Ovary (tissue), 9 donors: ENCODE measurements around the gene SPAG4. TPM values are rescaled to one million over a fixed set of nuclear protein-coding genes. Genes with fewer than 3 reads are reported as not detected.

ENCODE experiments used
- DNase-seq, 5 donors: peaks; one replicate each; pipeline ENCODE4 v3.0.0-alpha.2; 2019 to 2020
- H3K27ac ChIP-seq, 2 donors: fragments of 200-600 bp; one replicate each; pipeline versions ENCODE4 v1.5.1 to v1.8.0; 2019 to 2022
- H3K27me3 ChIP-seq: fragments of 200-600 bp; one replicate; pipeline ENCODE4 v1.8.0; 2022
- H3K36me3 ChIP-seq: fragments of 200-600 bp; sonication (generic); one replicate; pipeline ENCODE4 v1.5.1; 2019
- H3K4me1 ChIP-seq: one replicate; pipeline ENCODE4 v1.8.1; 2013; ENCODE audit warnings: mild to moderate bottlenecking, moderate library complexity; ENCODE audit not compliant: insufficient read depth
- H3K4me3 ChIP-seq: fragments of 200-600 bp; sonication (generic); one replicate; pipeline ENCODE4 v1.5.1; 2017
- H3K9me3 ChIP-seq, 2 donors: fragments of 200-600 bp in 1 of 2; sonication (generic) in 1 of 2; one replicate each; pipeline versions ENCODE4 v1.5.1 to v1.8.1; 2013 to 2019; ENCODE audit warnings: mild to moderate bottlenecking in 1 of 2, moderate library complexity in 1 of 2
- CTCF ChIP-seq, 3 donors: fragments of 450-650 bp in 2 of 3; fragments of 200-600 bp in 1 of 3; IDR thresholded peaks; one replicate each; pipeline versions ENCODE4 v1.5.1 to v1.8.0; 2016 to 2022; ENCODE audit warnings: antibody characterized with exemption in 3 of 3, mild to moderate bottlenecking in 1 of 3
- EP300 ChIP-seq: sonication (generic); formaldehyde crosslinking; IDR thresholded peaks from one replicate; pipeline ENCODE4 v1.6.1; 2017; ENCODE audit warnings: antibody characterized with exemption
- POLR2A ChIP-seq: fragments of 450-650 bp; IDR thresholded peaks from one replicate; pipeline ENCODE4 v1.6.1; 2017; ENCODE audit warnings: antibody characterized with exemption, mild to moderate bottlenecking, moderate library complexity
- WGBS, 3 donors: extraction: QIAGEN DNeasy Blood & Tissue Kit in 1 of 3; methylation state at CpG; one replicate each; pipeline versions ENCODE4 v1.1.5 to v1.1.7; 2013 to 2017; 5-methylcytosine and 5-hydroxymethylcytosine counted together
- intact Hi-C, 4 donors: fragments of 100-400 bp; cut with DNase I; formaldehyde crosslinking; loops; one replicate each; pipeline versions ENCODE4 v1.11.0 to v1.15.1; 2022 to 2023
- polyA plus RNA-seq, 2 donors: library from polyadenylated mRNA; stranded (reverse); fragments of 200-250 nt in 1 of 2; fragments of 350-450 nt in 1 of 2; fragmentation: Illumina TruSeq in 1 of 2; extraction: RNeasy Lipid Tissue Mini Kit (QIAGEN cat#74804) in 1 of 2; gene quantifications; one replicate each; pipeline ENCODE4 v1.2.3, GENCODE V29; 2013 to 2014
- total RNA-seq, 7 donors: library from RNA; depleted of rRNA in 2 of 7; stranded (reverse); fragments of >200 nt in 2 of 7; fragmentation: NEBNext Ultra II Directional in 3 of 7; extraction: Animal tissue kit (Norgen Biotek cat#: 25700) in 3 of 7; gene quantifications; one replicate each; pipeline versions ENCODE4 v1.1.0 to v1.2.4, GENCODE V29; 2016 to 2023
- donor health status: DM: no; HTN: no; CAD: no; lungs with moderate emphysema.
- donor health status: DM: no; HTN: no; CAD: no.
- donor health status: Bipolar disorder and iron deficiency.
- donor health status: DM: yes; HTN: yes; CAD: no.
- donor health status: DM: no; HTN: no; CAD: no.
- donor health status: DM: yes; HTN: yes; CAD: no.

Gene SPAG4
- total and polyA plus RNA-seq, 9 donors: 1.00 to 12.8 (median 9.6) TPM

GRCh38 chr20:35588397-35588796, 27.2 kb upstream of the SPAG4 start:
- Histone ChIP-seq H3K27me3 (no peaks in the 10 kb centered on the region), H3K27ac (no peak overlapping the region), H3K36me3 (no peaks in the 10 kb centered on the region), H3K4me3 (no peak overlapping the region), H3K4me1 (no peaks in the 10 kb centered on the region), H3K9me3 (no peaks in the 10 kb centered on the region)
- WGBS, 3 donors: 89 to 92% (median 89%) methylated on average over 14 of the region's 14 CpGs
- no peak for DNase-seq
- intact Hi-C loops: no loop called here
- TF ChIP-seq CTCF (IDR thresholded peaks at IDR 0.05): no peak
- no peak for TF ChIP-seq EP300
- no peak for TF ChIP-seq POLR2A

- DNase-seq: no peak
- H3K9me3 ChIP-seq: no peaks in the 10 kb centered on the region
- TF ChIP-seq POLR2A: no peak
- no peak for TF ChIP-seq CTCF (IDR thresholded peaks at IDR 0.05)
- TF ChIP-seq EP300: no peak
- no peaks in the 10 kb centered on the region for H3K27me3 ChIP-seq
- H3K36me3 ChIP-seq: no peaks in the 10 kb centered on the region
- no peak overlapping the region for H3K4me3 ChIP-seq
- intact Hi-C loops: no loop called here
- no peaks in the 10 kb centered on the region for H3K4me1 ChIP-seq
- WGBS, 3 donors: 39 to 58% (median 50%) methylated on average over 2 of the region's 2 CpGs
- H3K27ac ChIP-seq: no peak overlapping the region
Observed at GRCh38 chr20:35592339-35592974, 23.2 kb upstream of the SPAG4 start.

- 85 to 88% (median 86%) methylated on average over 17 of the region's 17 CpGs for WGBS, 3 donors
Observed at GRCh38 chr20:35595456-35595855, 20.2 kb upstream of the SPAG4 start.

GRCh38 chr20:35595901-35596300, 19.7 kb upstream of the SPAG4 start:
- Histone ChIP-seq H3K9me3 (no peaks in the 10 kb centered on the region), H3K27me3 (no peaks in the 10 kb centered on the region), H3K4me1 (no peaks in the 10 kb centered on the region), H3K36me3 (no peaks in the 10 kb centered on the region), H3K4me3 (no peak overlapping the region), H3K27ac (no peak overlapping the region)
- WGBS, 3 donors: 61 to 74% (median 64%) methylated on average over 7 of the region's 7 CpGs
- DNase-seq: no peak
- no peak for TF ChIP-seq CTCF (IDR thresholded peaks at IDR 0.05)
- no peak for TF ChIP-seq EP300
- TF ChIP-seq POLR2A: no peak
- intact Hi-C loops: no loop called here

More at GRCh38 chr20:35595456-35595855, 20.2 kb upstream of the SPAG4 start:
- DNase-seq: no peak
- no peak for TF ChIP-seq EP300
- TF ChIP-seq POLR2A: no peak
- no peak for TF ChIP-seq CTCF (IDR thresholded peaks at IDR 0.05)
- H3K9me3 ChIP-seq: no peaks in the 10 kb centered on the region
- intact Hi-C loops: no loop called here
- H3K4me3 ChIP-seq: no peak overlapping the region
- no peaks in the 10 kb centered on the region for H3K27me3 ChIP-seq
- no peaks in the 10 kb centered on the region for H3K36me3 ChIP-seq
- no peaks in the 10 kb centered on the region for H3K4me1 ChIP-seq
- no peak overlapping the region for H3K27ac ChIP-seq
